KOPT-K1 (cell line): ENCODE results near the gene GRB10.

Experiments
- H3K27ac ChIP-seq: fragments of 200-600 bp; sonication (generic); 2 replicates; pipeline ENCODE4 v1.5.1; 2016; ENCODE audit warnings: antibody characterized with exemption, mild to moderate bottlenecking, low read depth, low read length; ENCODE audit not compliant: poor library complexity, severe bottlenecking
- H3K36me3 ChIP-seq: fragments of 200-600 bp; sonication (generic); 2 replicates; pipeline ENCODE4 v1.5.1; 2017; ENCODE audit warnings: antibody characterized with exemption, mild to moderate bottlenecking, low read length, moderate library complexity; ENCODE audit not compliant: insufficient read depth
- H3K9me3 ChIP-seq: fragments of 200-600 bp; sonication (generic); 2 replicates; pipeline ENCODE4 v1.5.1; 2017; ENCODE audit warnings: antibody characterized with exemption, low read length, mild to moderate bottlenecking; ENCODE audit not compliant: insufficient read depth, poor library complexity, severe bottlenecking

The GRB10 gene

GRCh38 chr7:50713123-50713965 is 69.4 kb downstream of the GRB10 start:
- H3K36me3 ChIP-seq = no peaks in the 10 kb centered on the region
- H3K9me3 ChIP-seq = no peaks in the 10 kb centered on the region
- H3K27ac ChIP-seq = no peak overlapping the region

DNA sequence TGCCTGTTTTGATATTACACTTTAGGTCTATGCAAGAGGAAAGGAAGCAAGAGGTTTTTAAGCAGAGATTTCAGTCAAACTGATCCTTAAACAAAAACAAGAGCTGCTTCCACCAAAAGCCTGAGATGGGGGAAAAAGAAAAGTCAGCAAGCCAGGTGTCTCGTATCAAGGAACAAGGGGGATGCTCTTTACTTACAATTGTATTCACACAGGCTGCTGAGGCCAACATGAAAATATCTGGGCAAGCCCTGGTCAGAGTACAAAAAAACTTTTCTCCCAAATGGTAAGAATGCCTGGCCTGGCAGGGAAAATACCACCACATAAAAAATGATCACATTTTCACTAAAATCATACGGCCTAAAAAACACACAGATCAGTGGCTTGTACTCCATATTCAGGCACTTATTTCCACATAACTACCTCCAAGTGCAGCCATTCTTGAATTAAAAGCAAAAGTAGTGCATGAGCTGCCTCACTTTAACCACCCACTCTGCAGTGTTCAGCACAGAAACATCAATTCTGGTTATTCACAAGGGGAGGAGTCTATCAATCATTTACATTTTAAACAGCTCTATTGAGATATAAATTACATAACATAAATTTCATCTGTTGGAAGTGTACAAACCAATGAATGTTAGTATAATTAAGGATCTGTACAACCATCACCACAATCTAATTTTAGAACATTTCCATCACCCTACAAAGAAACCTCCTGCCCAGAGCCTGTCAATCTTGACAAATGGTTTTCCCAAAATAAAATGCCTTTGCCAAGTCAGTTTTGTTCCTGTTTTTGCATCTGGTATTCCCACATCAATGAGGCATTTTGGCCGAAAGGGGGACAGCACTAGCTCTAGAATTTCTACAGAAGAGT is 70.2 kb downstream of the GRB10 start:
- no peaks in the 10 kb centered on the region for H3K9me3 ChIP-seq
- H3K27ac ChIP-seq = no peak overlapping the region

DNA sequence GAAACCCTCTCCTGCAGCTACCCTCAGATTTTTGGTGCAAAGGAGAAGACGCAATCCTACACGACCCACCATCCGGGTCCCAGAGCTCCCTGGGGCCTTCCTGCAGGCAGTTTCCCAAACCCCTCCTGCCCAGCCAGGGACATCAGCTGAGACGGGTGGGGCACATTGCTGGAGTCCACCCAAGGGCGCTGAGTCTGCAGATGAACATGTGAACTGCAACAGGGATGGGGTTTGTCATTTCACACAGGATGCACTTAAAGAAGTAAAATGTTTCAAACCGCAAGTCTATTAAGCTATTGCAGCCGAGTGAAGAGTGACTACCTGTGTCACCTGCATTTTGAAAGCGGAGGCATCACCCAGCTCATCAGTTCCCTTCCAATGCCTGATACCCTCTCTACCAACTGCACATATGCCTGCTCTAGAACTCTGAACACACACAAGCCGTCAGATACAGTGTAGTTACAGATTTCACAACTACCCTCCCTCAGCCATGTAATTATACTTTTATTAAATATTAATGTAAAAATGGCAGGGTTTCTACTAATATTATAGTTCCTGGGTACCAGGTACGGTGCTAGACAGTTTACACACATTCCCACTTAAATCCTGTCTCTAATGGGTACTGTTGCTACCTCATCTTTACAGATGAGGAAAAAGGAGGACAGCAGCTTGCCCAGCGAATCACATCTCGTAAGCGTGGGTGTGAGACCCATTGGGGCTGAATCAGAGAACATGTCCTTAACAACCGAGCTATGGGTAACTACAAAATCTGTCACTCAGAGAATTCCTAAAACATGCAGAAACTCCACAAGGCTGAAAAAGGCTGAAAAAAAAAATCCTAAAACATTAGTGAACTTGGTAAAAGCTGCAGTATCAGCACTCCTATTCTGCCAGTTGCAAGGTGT is 71.2 kb downstream of the GRB10 start:
- Histone ChIP-seq H3K27ac (no peak overlapping the region), H3K36me3 (no peaks in the 10 kb centered on the region), H3K9me3 (no peaks in the 10 kb centered on the region)

More for the DNA sequence above, 70.2 kb downstream of the GRB10 start:
- no peaks in the 10 kb centered on the region for H3K36me3 ChIP-seq

DNA sequence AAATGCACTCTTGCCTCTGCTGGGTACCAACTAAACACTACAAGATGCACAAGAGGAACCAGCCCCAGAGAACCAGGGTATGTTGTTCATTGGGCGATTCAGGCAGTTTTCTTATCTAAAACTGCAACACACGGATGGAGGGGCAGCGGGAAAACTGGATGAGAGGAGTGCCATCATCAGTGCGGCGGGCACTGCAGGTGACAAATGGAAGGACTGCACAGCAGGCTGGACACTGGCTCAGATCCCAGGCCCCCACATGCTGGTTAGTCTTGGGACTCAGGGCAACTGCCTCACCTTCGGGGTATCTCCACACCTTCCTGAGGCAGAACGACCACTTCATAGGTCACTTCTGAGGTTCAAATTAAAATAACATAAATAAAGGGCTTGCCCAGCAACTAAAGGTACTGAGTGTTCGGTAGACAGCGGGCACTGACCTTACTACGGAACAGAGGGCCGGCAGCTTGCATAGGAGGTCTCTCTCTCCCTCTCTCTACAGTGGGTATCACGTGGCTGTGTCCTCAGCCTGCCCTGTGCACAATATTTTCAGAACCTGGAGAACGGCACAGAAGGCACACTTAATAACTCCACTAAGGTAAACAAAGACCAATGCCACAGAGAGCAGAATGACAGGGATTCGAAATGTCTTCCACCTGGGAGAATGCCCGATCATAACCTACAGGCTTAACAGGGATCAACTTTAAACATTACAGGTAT is 72.1 kb downstream of the GRB10 start:
- no peak overlapping the region for H3K27ac ChIP-seq
- no peaks in the 10 kb centered on the region for H3K36me3 ChIP-seq
- H3K9me3 ChIP-seq = no peaks in the 10 kb centered on the region

DNA sequence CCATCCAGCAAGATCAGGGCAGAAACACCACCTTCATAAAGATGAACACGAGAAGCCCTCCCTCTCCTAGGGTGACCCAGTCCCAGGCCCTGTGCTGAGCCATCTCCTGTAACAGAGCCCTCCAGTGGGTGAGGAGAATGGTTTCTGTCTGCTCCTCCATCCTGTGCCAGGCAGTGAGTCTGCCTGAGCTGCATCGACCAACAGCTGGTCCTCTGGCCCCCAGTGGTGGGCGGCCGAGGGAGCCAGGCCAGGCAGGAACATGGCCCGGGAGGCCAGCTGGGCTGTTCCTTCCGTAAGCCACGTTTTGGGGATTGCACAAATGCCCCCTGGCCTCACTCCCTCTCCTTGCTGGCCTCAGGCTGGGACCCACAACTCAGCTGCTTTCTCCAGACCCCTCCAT is 73.5 kb downstream of the GRB10 start:
- no peak overlapping the region for H3K27ac ChIP-seq
- no peaks in the 10 kb centered on the region for H3K9me3 ChIP-seq
- no peaks in the 10 kb centered on the region for H3K36me3 ChIP-seq

DNA sequence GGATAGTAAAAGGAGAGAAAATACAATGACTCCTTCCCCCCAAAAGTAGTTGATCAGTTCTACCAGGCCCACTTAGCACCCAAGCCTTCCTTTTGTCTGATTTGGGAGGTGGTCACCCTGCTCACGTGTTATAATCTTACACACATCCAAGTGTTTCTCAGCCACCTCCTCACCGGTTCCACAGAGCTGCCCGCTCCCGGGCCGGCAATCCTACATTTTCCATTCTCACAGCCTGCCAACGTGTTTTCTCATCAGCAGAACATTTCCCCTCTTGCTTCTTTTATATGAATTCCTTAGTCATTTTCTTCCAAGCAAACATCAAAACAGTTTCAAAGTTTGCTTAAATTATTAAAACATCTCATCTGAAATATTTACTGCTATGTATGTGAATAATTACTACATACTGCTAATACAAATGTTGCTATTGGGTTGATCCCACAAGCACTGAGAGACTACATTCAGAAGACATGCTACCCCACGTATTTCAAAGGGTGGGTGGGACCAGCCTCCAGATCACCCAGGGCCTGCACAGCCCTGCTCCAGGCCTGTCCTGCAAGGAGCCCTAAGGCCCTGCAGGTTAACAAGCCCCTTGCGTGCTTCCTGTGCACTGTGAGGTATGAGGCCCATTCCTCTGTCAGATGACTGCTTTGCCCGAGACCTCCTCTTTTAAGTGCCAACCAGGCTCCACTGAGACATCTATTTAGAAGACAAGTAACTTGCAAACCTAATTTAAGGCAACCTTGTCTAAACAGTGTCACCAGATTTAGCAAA is 75.3 kb downstream of the GRB10 start:
- no peaks in the 10 kb centered on the region for H3K9me3 ChIP-seq
- H3K36me3 ChIP-seq = no peaks in the 10 kb centered on the region
- H3K27ac ChIP-seq = no peak overlapping the region

DNA sequence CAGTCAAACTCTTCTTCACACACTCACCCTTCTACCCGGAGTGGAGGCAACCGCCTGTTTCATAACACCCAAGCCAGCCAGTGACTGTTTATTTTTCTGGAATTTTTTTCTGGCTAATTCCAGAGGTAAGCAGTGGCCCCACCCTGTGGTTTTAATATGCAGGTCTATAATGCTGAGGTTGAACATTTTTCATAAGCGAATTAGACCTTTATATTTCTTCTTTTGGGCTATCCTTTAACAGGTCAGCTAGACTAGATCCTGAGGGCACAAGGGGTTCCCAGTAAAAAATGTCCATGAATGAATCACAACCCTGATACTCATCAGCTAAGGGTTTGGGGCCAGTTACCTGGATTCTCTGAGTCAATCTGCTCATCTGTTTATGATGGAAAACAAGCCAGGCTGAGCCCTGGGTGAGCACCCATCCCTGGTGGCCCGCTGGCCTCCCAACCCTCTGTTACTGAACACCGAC is 76.2 kb downstream of the GRB10 start:
- no peaks in the 10 kb centered on the region for H3K9me3 ChIP-seq
- no peak overlapping the region for H3K27ac ChIP-seq
- H3K36me3 ChIP-seq = no peaks in the 10 kb centered on the region

- Histone ChIP-seq H3K36me3 (no peaks in the 10 kb centered on the region), H3K27ac (no peak overlapping the region), H3K9me3 (no peaks in the 10 kb centered on the region)
Measured at GRCh38 chr7:50704844-50705243, 77.9 kb downstream of the GRB10 start.

DNA sequence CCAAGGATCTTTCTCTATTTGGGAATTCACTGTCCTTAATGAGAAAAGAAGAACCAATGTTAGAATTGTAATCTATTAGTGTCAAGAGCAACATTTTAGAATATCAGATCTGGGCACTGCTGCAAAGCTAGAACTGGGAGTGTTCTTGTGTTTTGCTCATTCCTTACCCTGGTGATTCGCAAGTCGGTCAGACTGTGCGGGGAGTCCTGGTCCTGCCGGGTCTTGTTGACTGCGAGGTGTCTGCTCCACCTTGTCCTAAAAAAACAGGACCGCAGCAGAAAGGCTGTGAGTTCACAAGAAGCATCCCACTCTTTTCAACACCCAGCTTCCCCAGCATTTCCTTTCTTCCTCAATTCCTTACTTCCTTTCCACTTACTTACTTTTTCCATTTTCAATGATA is 79.0 kb downstream of the GRB10 start:
- Histone ChIP-seq H3K36me3 (no peaks in the 10 kb centered on the region), H3K27ac (no peak overlapping the region), H3K9me3 (no peaks in the 10 kb centered on the region)

DNA sequence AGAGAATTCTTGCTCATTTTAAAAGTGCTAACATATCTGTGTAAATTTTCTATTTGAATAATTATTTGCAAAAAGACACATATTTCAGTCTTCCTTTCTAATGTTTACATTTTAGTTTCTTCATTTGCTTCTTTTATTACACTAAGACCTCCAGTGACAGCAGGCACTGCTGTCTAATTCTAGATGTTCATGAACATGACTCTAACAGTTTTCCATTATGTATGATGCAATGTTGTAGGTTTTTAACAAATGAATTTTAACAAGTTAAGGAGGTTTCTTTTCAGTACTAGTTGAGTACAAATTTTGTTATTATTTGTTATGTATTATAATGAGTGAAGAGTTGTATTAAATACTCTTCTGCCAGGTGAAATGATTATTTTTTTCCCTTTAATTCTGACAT is 83.6 kb downstream of the GRB10 start:
- Histone ChIP-seq H3K9me3 (no peaks in the 10 kb centered on the region), H3K27ac (no peak overlapping the region), H3K36me3 (no peaks in the 10 kb centered on the region)

DNA sequence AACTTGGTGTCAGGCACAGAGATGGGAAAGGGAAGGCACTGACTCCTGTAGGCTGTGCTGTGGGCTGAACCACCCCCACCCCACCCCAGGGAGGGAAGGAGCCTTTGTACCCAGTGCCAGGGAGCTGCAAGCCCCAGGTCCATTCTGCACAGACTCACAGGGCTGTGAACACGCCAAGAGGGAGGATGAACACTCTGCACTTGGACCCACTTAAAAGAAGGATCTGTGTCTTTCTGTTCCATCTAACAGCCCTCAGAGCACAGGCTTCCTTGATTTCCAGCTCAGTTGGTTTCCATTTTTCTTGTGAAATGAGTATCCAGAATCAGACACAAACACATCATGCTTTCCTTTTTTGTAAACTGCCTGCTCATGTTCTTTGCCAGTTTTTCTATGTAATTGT is 84.9 kb downstream of the GRB10 start:
- H3K9me3 ChIP-seq = no peaks in the 10 kb centered on the region
- H3K36me3 ChIP-seq = no peaks in the 10 kb centered on the region
- H3K27ac ChIP-seq = no peak overlapping the region

DNA sequence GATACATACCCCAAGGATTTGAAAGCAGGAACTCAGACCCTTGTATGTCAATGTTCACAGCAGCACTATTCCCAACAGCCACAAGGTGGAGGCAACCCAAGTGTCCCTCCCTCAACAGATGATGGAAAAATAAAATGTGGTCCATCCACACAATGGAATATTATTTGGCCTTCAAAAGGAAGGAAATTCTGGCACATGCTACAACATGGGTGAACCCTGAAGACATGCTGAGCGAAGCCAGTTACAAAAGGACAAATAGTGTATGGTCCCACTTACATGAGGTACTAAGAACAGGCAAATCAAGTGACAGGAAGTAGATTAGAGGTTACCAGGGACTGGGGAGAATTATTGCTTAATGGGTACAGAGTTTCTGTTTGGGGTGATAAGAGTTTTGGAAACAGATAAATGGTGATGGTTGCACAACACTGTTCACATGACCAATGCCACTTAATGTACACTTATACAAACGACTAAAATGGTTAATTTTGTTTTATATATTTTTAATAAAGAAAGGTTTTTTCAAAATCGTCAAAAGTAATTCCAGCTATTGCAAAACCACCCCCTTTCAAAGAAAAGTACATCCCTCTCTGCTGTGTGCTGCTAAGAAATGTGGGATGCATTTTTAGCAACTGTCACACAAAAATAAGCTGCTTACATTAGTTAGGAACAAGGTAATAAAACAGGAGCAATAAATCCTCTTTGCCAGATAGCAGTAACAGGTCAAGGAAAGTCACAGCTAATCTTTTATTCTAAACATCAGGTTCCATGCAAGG is 85.7 kb downstream of the GRB10 start:
- Histone ChIP-seq H3K36me3 (no peaks in the 10 kb centered on the region), H3K9me3 (no peaks in the 10 kb centered on the region), H3K27ac (no peak overlapping the region)

DNA sequence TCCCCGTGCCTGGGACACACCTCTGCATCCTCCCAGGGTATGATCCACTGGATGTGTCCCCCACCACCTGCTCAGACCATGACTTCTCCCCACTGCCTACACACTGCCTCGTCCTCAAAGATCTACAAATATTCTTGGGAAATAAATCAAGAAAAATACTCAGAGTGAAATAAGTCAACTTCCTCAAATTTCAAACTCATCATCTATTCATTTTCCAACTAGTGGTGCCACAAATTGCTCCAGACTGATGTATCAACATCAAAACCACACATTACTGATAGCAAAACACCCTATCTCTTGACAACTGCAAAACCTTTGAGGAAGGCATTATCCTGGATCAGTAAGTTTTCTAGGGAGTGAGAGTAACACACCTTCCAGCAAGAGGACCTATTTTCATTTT is 87.7 kb downstream of the GRB10 start:
- Histone ChIP-seq H3K9me3 (no peaks in the 10 kb centered on the region), H3K36me3 (no peaks in the 10 kb centered on the region), H3K27ac (no peak overlapping the region)
